Keratinocyte (primary cell): ENCODE measurements around the gene LIX1. TPM values are rescaled to one million over a fixed set of nuclear protein-coding genes. Genes with fewer than 3 reads are reported as not detected.

ENCODE experiments used
- DNase-seq: peaks from one replicate; pipeline ENCODE4 v3.0.0-alpha.2; 2011; ENCODE audit warnings: low read depth, missing footprints, low spot score
- FAIRE-seq: peaks from 2 replicates; lab custom pipeline; 2011; peaks lifted over from hg19 to GRCh38; lab: Jason Lieb, UNC
- H2AFZ ChIP-seq: 2 replicates; pipeline ENCODE4 v1.6.0; 2012; ENCODE audit warnings: low read length, control low read depth, inconsistent platforms; ENCODE audit not compliant: control insufficient read depth
- H3K27ac ChIP-seq: 2 replicates; pipeline ENCODE4 v1.5.1; 2011; ENCODE audit warnings: low read length; ENCODE audit not compliant: control insufficient read depth, insufficient read depth
- H3K27me3 ChIP-seq: 3 replicates; pipeline ENCODE4 v1.6.0; 2011; ENCODE audit warnings: low read length; ENCODE audit not compliant: control insufficient read depth, insufficient read depth; ENCODE audit errors: extremely low read depth
- H3K36me3 ChIP-seq, 2 experiments: 2 replicates in 1 of 2; 3 replicates in 1 of 2; pipeline ENCODE4 v1.5.1; 2011; ENCODE audit warnings: low read length in 2 of 2, mild to moderate bottlenecking in 1 of 2; ENCODE audit not compliant: control insufficient read depth in 2 of 2, insufficient read depth in 2 of 2; ENCODE audit errors: extremely low read depth in 1 of 2
- H3K4me1 ChIP-seq: 3 replicates; pipeline ENCODE4 v1.5.1; 2011; ENCODE audit warnings: low read length; ENCODE audit not compliant: control insufficient read depth, insufficient read depth; ENCODE audit errors: extremely low read depth
- H3K4me2 ChIP-seq: 3 replicates; pipeline ENCODE4 v1.6.0; 2011; ENCODE audit warnings: low read depth, low read length; ENCODE audit not compliant: control insufficient read depth, insufficient read depth; ENCODE audit errors: extremely low read depth
- H3K4me3 ChIP-seq, 3 experiments: fragments of 200-600 bp in 1 of 3; sonication (generic) in 1 of 3; 2 replicates in 2 of 3; 3 replicates in 1 of 3; pipeline ENCODE4 v1.5.1; 2011 to 2016; ENCODE audit warnings: low read length in 3 of 3, mild to moderate bottlenecking in 3 of 3, control low read depth in 2 of 3, inconsistent platforms in 1 of 3, low read depth in 1 of 3, mixed read lengths in 1 of 3, mixed run types in 1 of 3, moderate library complexity in 1 of 3; ENCODE audit not compliant: control insufficient read depth in 2 of 3, insufficient read depth in 2 of 3; ENCODE audit errors: extremely low read depth in 1 of 3
- H3K79me2 ChIP-seq: 2 replicates; pipeline ENCODE4 v1.6.0; 2012; ENCODE audit warnings: low read length; ENCODE audit not compliant: control insufficient read depth, insufficient read depth
- H3K9ac ChIP-seq: 3 replicates; pipeline ENCODE4 v1.6.0; 2011; ENCODE audit warnings: low read length; ENCODE audit not compliant: control insufficient read depth, insufficient read depth; ENCODE audit errors: extremely low read depth
- H3K9me1 ChIP-seq: 3 replicates; pipeline ENCODE4 v1.6.0; 2011; ENCODE audit warnings: low read length; ENCODE audit not compliant: control insufficient read depth, insufficient read depth; ENCODE audit errors: extremely low read depth
- H3K9me3 ChIP-seq: 2 replicates; pipeline ENCODE4 v1.5.1; 2012; ENCODE audit warnings: low read depth, low read length; ENCODE audit not compliant: control insufficient read depth
- H4K20me1 ChIP-seq: 3 replicates; pipeline ENCODE4 v1.6.0; 2011; ENCODE audit warnings: low read length; ENCODE audit not compliant: control insufficient read depth, insufficient read depth; ENCODE audit errors: extremely low read depth
- EZH2 ChIP-seq: IDR thresholded peaks from one replicate; pipeline ENCODE4 v1.6.1; 2012; ENCODE audit warnings: inconsistent platforms, mild to moderate bottlenecking, low read length, moderate library complexity
- dilution Hi-C: fragments of 300-500 bp; cut with MboI; formaldehyde crosslinking; loops from one replicate; pipeline ENCODE4 v1.7.0; 2020; ENCODE audit warnings: low sequenced_read_pairs; ENCODE audit not compliant: extremely low pct_ligation_motif_present
- polyA plus RNA-seq, 5 experiments: library from polyadenylated mRNA; depleted of rRNA in 3 of 5; stranded (reverse) in 3 of 5; stranded (forward) in 1 of 5; unstranded in 1 of 5; fragments of >200 nt; gene quantifications; 1 replicate in 1 of 5; 2 replicates in 3 of 5; 3 replicates in 1 of 5; pipeline versions ENCODE4 v1.2.1 to v1.2.3, GENCODE V29; 2011 to 2012; ENCODE audit warnings: missing spikeins in 2 of 5, low read depth in 1 of 5, low replicate concordance in 1 of 5
- small RNA-seq, 3 experiments: library from RNA; depleted of rRNA; stranded (forward); fragments of <200 nt; gene quantifications; one replicate each; pipeline ENCODE3, GENCODE V24; 2012; ENCODE audit warnings: low read depth in 3 of 3, low replicate concordance in 1 of 3; ENCODE audit not compliant: insufficient read length in 3 of 3
- TF ChIP-seq, protein P1 (sequence below), 3 experiments: IDR thresholded peaks in 1 of 3; conservative IDR thresholded peaks in 1 of 3; optimal IDR thresholded peaks in 1 of 3; 2 replicates in 2 of 3; 3 replicates in 1 of 3; pipeline versions ENCODE3 to v1.5.1; 2011; ENCODE audit warnings: low read length in 3 of 3, mild to moderate bottlenecking in 3 of 3, moderate library complexity in 2 of 3, control low read depth in 1 of 3, inconsistent platforms in 1 of 3; ENCODE audit not compliant: insufficient read depth in 2 of 3; ENCODE audit errors: extremely low read depth in 1 of 3

The LIX1 gene
- polyA plus RNA-seq, 1 donor (not counting 4 experiments of a cell fraction or from before 2014, with no cell fraction given): not detected

DNA sequence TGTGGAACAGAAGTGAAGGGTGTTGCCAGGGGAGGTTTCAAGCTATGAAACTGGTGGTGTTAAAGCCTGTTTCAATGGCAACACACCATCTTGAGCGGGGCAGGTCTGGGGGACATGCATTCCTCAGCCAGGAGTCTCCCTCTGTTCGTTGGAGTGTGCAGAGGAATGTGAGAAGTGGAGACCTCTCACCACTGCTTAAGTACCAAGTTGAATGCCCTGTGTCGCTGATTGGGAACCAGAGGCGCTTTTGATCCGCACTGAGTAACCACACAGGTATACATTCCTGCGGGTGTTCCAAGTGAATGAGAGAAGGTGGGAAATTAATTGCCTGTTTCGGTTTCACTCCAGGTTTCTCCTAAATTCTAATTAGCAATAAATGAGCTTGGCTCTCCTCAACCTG, 99.4 kb downstream of the LIX1 start:
- FAIRE-seq: no peak
- Histone ChIP-seq H2AFZ (no peak overlapping the region), H3K9me1 (no peaks in the 10 kb centered on the region), H3K9me3 (no peaks in the 10 kb centered on the region), H3K36me3 (no peaks in the 10 kb centered on the region), H3K9ac (no peak overlapping the region), H3K4me2 (no peak overlapping the region), H3K79me2 (no peaks in the 10 kb centered on the region), H3K4me3 (no peak overlapping the region), H3K4me1 (no peaks in the 10 kb centered on the region), H4K20me1 (no peaks in the 10 kb centered on the region), H3K27me3 (no peaks in the 10 kb centered on the region), H3K27ac (no peak overlapping the region)
- TF ChIP-seq, protein P1, sequence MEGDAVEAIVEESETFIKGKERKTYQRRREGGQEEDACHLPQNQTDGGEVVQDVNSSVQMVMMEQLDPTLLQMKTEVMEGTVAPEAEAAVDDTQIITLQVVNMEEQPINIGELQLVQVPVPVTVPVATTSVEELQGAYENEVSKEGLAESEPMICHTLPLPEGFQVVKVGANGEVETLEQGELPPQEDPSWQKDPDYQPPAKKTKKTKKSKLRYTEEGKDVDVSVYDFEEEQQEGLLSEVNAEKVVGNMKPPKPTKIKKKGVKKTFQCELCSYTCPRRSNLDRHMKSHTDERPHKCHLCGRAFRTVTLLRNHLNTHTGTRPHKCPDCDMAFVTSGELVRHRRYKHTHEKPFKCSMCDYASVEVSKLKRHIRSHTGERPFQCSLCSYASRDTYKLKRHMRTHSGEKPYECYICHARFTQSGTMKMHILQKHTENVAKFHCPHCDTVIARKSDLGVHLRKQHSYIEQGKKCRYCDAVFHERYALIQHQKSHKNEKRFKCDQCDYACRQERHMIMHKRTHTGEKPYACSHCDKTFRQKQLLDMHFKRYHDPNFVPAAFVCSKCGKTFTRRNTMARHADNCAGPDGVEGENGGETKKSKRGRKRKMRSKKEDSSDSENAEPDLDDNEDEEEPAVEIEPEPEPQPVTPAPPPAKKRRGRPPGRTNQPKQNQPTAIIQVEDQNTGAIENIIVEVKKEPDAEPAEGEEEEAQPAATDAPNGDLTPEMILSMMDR (optimal IDR thresholded peaks at IDR 0.05 in 1 of 3, IDR thresholded peaks at IDR 0.05 in 1 of 3, conservative IDR thresholded peaks at IDR 0.05 in 1 of 3; ENCODE audit: extremely low read depth in 1 of 3, insufficient read depth in 2 of 3, low read length in 3 of 3): no peak
- no peak for TF ChIP-seq EZH2
- DNase-seq: no peak
- dilution Hi-C loops: loop anchor here (25.0 kb wide), 1 partner anchor 119 kb away; no protein-coding TSS in a partner anchor

Small RNA genes within 50 kb of the gene (small RNA-seq; reads per million reads assigned to genes)
- gene RNU1-73P: 0 reads per million in 3 experiments

Other genes with a start within 250 kb of the LIX1 start
- 20.1 to 26.6 TPM (median 24.6 TPM) in 3 replicates for gene LNPEP, start 206.5 kb downstream of the LIX1 start, polyA plus RNA-seq
- 11.6 to 34.5 TPM (median 15.4 TPM) in 3 replicates for gene RIOK2, start 40.6 kb upstream of the LIX1 start, polyA plus RNA-seq